Neural progenitor cell (in vitro differentiated cells): ENCODE data around the gene DNPH1. TPM values are rescaled to one million over a fixed set of nuclear protein-coding genes. Genes with fewer than 3 reads are reported as not detected.
A peak's percentile ranks its signal among the peaks of the same experiment; 100 is the strongest.

Experiments used
- DNase-seq: peaks from one replicate; pipeline ENCODE4 v3.0.0-alpha.2; 2016; ENCODE audit warnings: low spot score
- H2AFZ ChIP-seq: fragments of 200-600 bp; sonication (generic); replicated peaks from 2 replicates; pipeline ENCODE4 v1.6.1; 2016; ENCODE audit warnings: antibody characterized with exemption
- H3F3A ChIP-seq: fragments of 200-600 bp; sonication (generic); 2 replicates; pipeline ENCODE4 v1.6.1; 2016; ENCODE audit warnings: antibody characterized with exemption, low read depth
- H3K27ac ChIP-seq: fragments of 200-600 bp; sonication (generic); 2 replicates; pipeline ENCODE4 v1.5.1; 2016; ENCODE audit warnings: mild to moderate bottlenecking
- H3K27me3 ChIP-seq: fragments of 200-600 bp; sonication (generic); 2 replicates; pipeline ENCODE4 v1.6.1; 2016; ENCODE audit warnings: mild to moderate bottlenecking, moderate library complexity
- H3K36me3 ChIP-seq: fragments of 200-600 bp; sonication (generic); 2 replicates; pipeline ENCODE4 v1.5.1; 2016
- H3K4me1 ChIP-seq: fragments of 200-600 bp; sonication (generic); 2 replicates; pipeline ENCODE4 v1.6.1; 2016; ENCODE audit warnings: mixed run types
- H3K4me2 ChIP-seq: fragments of 200-600 bp; sonication (generic); 2 replicates; pipeline ENCODE4 v1.6.1; 2016
- H3K4me3 ChIP-seq: fragments of 200-600 bp; sonication (generic); 2 replicates; pipeline ENCODE4 v1.5.1; 2016
- H3K79me2 ChIP-seq: fragments of 200-600 bp; sonication (generic); 2 replicates; pipeline ENCODE4 v1.6.1; 2016; ENCODE audit warnings: low read depth
- H3K9ac ChIP-seq: fragments of 200-600 bp; sonication (generic); 2 replicates; pipeline ENCODE4 v1.6.1; 2016
- H3K9me3 ChIP-seq: fragments of 200-600 bp; sonication (generic); 2 replicates; pipeline ENCODE4 v1.5.1; 2016; ENCODE audit warnings: low read depth
- H4K20me1 ChIP-seq: fragments of 200-600 bp; sonication (generic); 2 replicates; pipeline ENCODE4 v1.6.1; 2016; ENCODE audit warnings: low read depth
- H3K27ac Mint-ChIP-seq: 3 replicates; pipeline ENCODE4 v1.8.0; 2021; ENCODE audit warnings: mixed read lengths
- H3K27me3 Mint-ChIP-seq: 2 replicates; pipeline ENCODE4 v1.8.0; 2022; ENCODE audit warnings: low read depth, mild to moderate bottlenecking, inconsistent platforms, moderate library complexity, mixed read lengths; ENCODE audit not compliant: insufficient read depth
- H3K36me3 Mint-ChIP-seq: 3 replicates; pipeline ENCODE4 v1.8.0; 2021; ENCODE audit warnings: mixed read lengths
- H3K4me1 Mint-ChIP-seq: 3 replicates; pipeline ENCODE4 v1.8.0; 2021; ENCODE audit warnings: mixed read lengths
- H3K4me3 Mint-ChIP-seq: 3 replicates; pipeline ENCODE4 v1.8.0; 2021; ENCODE audit warnings: mild to moderate bottlenecking, moderate library complexity, mixed read lengths
- H3K9me3 Mint-ChIP-seq: 3 replicates; pipeline ENCODE4 v1.8.0; 2020; ENCODE audit warnings: mixed read lengths
- CTCF ChIP-seq: fragments of 200-600 bp; sonication (generic); IDR thresholded peaks from 2 replicates; pipeline ENCODE4 v1.5.1; 2017; ENCODE audit warnings: antibody characterized with exemption, mild to moderate bottlenecking
- EZH2 ChIP-seq: fragments of 200-600 bp; sonication (generic); IDR thresholded peaks from 2 replicates; pipeline ENCODE4 v1.6.1; 2017; ENCODE audit warnings: antibody characterized with exemption, mild to moderate bottlenecking, moderate library complexity
- EZH2phosphoT487 ChIP-seq: fragments of 200-600 bp; sonication (generic); IDR thresholded peaks from 2 replicates; pipeline ENCODE4 v1.6.1; 2017; ENCODE audit warnings: antibody characterized with exemption
- total RNA-seq: library from RNA; depleted of rRNA; stranded (reverse); fragments of >200 nt; gene quantifications from 2 replicates; pipeline ENCODE4 v1.2.3, GENCODE V29; 2015; ENCODE audit warnings: low replicate concordance

Gene DNPH1
- total RNA-seq, 1 donor from 2014 or later, result 25.2 TPM

GRCh38 chr6:43248791-43249190 lies 19.5 kb upstream of the DNPH1 start:
- peaks cover 16% of the 10 kb centered on the region for H3F3A ChIP-seq
- H4K20me1 ChIP-seq, result no peaks in the 10 kb centered on the region
- Mint-ChIP-seq H3K4me3 (peak overlapping the region; percentile 12), H3K4me1 (peaks cover 35% of the 10 kb centered on the region), H3K9me3 (no peaks in the 10 kb centered on the region), H3K36me3 (no peaks in the 10 kb centered on the region), H3K27ac (no peak overlapping the region), H3K27me3 (peaks cover 10% of the 10 kb centered on the region)
- H2AFZ ChIP-seq, result no peak overlapping the region
- no peak overlapping the region for H3K4me2 ChIP-seq
- no peaks in the 10 kb centered on the region for H3K79me2 ChIP-seq
- no peak overlapping the region for H3K4me3 ChIP-seq
- no peak overlapping the region for H3K9ac ChIP-seq
- no peak for TF ChIP-seq EZH2phosphoT487
- TF ChIP-seq CTCF, result no peak
- TF ChIP-seq EZH2, result no peak
- H3K4me1 ChIP-seq, result peaks cover 14% of the 10 kb centered on the region
- H3K36me3 ChIP-seq, result no peaks in the 10 kb centered on the region
- H3K27me3 ChIP-seq, result peaks cover 35% of the 10 kb centered on the region
- no peaks in the 10 kb centered on the region for H3K9me3 ChIP-seq
- no peak for DNase-seq
- H3K27ac ChIP-seq, result no peak overlapping the region

GRCh38 chr6:43248101-43248500 lies 18.8 kb upstream of the DNPH1 start:
- H3K27ac Mint-ChIP-seq, result peak overlapping the region; percentile 69
- Histone ChIP-seq H3K27me3 (peaks cover 42% of the 10 kb centered on the region), H3K4me3 (peak overlapping the region; percentile 91), H3F3A (peaks cover 16% of the 10 kb centered on the region), H3K27ac (no peak overlapping the region), H3K4me2 (peak overlapping the region; percentile 97), H3K4me1 (peaks cover 14% of the 10 kb centered on the region), H3K79me2 (no peaks in the 10 kb centered on the region), H2AFZ (peak overlapping the region; percentile 71), H3K36me3 (no peaks in the 10 kb centered on the region), H3K9me3 (no peaks in the 10 kb centered on the region), H4K20me1 (no peaks in the 10 kb centered on the region), H3K9ac (no peak overlapping the region)
- no peaks in the 10 kb centered on the region for H3K9me3 Mint-ChIP-seq
- peaks cover 10% of the 10 kb centered on the region for H3K27me3 Mint-ChIP-seq
- H3K4me1 Mint-ChIP-seq, result peaks cover 35% of the 10 kb centered on the region
- H3K4me3 Mint-ChIP-seq, result peak overlapping the region; percentile 89
- H3K36me3 Mint-ChIP-seq, result no peaks in the 10 kb centered on the region
- TF ChIP-seq CTCF, result no peak
- TF ChIP-seq EZH2phosphoT487, result no peak
- no peak for DNase-seq

DNA sequence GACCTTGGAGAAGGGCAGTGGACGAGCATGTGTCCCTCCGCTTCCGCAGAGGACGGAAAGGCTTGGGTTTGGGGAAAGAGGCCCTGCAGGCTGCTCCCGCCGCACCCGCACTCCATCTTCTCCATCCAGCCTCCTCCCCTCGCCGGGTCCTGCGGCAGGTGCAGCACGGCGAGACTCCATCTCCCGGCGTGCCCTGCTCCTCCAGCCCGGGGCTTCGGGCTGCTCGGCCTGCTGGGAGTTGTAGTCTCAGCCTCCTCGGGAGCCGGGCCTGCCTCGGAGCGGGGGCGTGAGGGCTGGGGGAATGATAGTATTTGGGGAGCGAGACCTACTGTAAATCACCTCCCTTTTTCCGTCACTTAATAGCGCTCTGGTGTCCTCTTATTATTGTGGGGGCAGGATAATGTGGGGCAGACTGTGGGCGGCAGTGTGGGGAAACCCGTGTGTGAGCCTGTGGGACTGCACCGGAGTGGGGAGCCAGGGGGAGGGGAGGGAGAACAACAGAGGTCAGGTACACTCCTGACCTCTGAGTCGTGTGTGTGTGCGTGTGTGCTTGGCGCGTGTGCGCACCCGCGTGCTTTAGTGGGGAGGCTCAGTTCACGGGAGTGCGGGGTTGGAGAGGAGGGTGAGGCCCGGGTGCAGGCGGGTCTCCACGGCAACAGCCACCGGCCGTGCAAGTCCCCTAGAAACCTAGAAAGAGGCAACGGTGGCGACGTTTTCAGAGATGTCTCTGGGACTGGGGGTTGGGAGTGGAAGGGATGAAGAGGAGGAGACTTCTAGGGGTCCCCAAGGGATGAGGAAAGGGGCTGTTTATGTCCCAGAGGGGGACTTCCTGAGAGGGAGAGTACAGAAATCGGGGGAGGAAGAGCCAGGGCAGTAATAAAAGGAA lies 18.1 kb upstream of the DNPH1 start:
- H3K4me3 Mint-ChIP-seq, result peak overlapping the region; percentile 89

More for the DNA sequence above, 18.1 kb upstream of the DNPH1 start:
- Histone ChIP-seq H3F3A (peaks cover 16% of the 10 kb centered on the region), H3K4me1 (peaks cover 14% of the 10 kb centered on the region), H3K36me3 (no peaks in the 10 kb centered on the region), H3K9me3 (no peaks in the 10 kb centered on the region), H3K4me2 (peak overlapping the region; percentile 97), H3K27ac (no peak overlapping the region), H3K9ac (no peak overlapping the region), H2AFZ (peak overlapping the region; percentile 71), H3K79me2 (no peaks in the 10 kb centered on the region), H3K4me3 (peak overlapping the region; percentile 91), H4K20me1 (no peaks in the 10 kb centered on the region), H3K27me3 (peaks cover 49% of the 10 kb centered on the region)
- Mint-ChIP-seq H3K27ac (peak overlapping the region; percentile 69), H3K36me3 (no peaks in the 10 kb centered on the region), H3K9me3 (no peaks in the 10 kb centered on the region), H3K4me1 (peaks cover 35% of the 10 kb centered on the region), H3K27me3 (peaks cover 10% of the 10 kb centered on the region)
- TF ChIP-seq CTCF (no peak), EZH2 (peak; percentile 22), EZH2phosphoT487 (no peak)
- DNase-seq, result peak; percentile 94
